Non-pigmented ciliary epithelial cell (primary cell): ENCODE data around the gene BTBD2.

Experiments
- DNase-seq: peaks from one replicate; pipeline ENCODE4 v3.0.0-alpha.2; 2010; ENCODE audit warnings: low read depth

Gene BTBD2

DNA sequence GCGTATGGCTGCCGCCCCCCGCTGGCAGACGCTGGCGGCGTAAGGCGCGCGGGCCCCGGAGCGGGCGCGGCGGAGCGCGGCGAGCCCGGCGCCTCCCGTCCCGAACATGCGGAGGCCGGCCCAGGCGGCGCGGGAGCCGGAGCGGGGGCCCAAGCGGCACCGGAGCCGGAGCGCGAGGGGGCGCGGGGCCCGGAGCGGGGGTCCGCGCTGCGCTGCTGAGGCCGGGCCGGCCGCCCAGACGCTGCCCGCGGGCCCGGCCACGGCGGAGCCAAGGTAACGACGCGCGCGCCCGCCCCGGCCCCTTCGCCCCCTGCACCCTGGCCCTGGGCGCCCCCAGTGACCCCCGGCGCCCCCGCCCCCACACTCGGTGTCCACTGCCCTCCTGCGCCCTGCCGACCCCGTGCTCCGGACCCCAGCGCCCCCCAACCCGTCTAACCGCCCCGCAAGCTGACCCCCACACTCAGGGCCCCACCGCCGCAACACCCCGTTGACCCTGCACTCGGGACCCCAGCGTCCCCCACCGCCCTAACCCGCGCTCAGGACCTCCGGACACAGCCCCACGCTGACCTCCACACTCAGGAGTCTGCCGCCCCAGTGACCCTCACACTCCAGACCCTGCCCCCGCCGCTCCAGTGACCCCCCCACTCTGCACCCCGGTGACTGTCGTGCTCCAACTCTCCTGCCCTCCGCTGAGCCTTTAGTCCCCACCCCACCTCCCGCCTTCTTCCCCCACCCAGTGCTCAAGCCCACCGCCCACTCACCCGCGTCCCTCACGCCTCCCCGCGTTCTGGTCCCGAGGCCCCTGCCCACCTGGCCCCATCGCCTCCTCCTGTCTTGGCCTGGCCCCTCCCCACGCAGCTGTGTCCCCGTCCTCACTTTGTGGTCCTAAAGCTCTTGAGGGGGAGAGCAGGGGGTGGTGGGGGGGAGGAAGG, 74.1 kb downstream of the BTBD2 start, which contains the start of gene CSNK1G2:
TSS of gene CSNK1G2 (plus strand) at position 27 of the 932 bp plus-strand sequence. CDS start 28,601 bp downstream, outside the sequence.
- DNase-seq = no peak

DNA sequence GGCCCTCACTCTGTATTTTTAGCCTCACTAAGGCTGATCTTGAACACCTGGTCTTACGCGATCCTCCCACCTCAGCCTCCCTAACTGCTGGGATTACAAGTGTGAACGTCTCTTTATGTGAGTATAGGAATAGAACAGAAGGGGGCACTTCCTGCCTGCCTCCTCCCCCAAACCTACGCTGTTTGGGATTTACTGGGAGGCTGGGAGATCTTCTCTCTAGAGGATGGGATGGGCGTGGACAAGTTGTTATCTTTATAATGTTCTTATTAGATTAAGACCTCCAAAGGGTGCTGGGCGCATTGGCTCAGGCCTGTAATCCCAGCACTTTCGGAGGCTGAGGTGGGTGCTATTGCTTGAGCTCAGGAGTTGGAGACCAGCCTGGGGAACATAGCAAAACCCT, 77.4 kb downstream of the BTBD2 start:
- DNase-seq = no peak

DNA sequence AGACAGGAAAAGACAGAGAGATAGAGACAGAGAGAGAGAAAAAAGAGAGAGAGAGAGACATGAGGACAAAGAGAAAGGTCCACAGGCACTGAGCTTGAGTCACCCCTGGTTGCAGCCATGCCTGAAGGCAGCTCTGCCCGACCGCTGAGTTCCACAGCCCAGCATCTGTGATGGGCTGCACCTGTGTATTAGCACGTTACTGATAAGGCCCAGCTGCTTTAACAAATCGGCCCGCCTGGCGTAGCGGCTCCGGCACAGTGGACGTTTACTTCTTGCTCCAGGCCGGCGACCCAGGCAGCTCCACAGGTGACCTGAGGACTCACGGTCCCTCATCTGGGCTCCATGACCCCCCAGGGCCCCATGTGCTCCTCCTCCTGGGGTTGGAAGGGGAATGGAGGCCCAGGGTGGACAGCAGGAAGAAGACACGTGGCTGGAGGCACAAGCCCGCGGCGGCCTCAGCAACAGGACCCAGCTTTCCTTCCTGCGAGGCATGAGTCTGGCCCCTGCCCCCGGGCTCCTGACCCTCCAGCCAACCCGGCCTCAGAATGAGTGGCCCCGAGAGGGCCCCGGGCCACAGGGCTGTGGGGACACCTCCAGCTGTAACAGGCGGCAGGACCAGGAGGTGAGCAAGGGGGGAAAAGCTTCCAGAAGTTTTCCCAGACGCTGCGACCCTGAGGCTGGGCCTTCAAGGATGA, 78.5 kb downstream of the BTBD2 start:
- DNase-seq = no peak

- DNase-seq = no peak
Observed at GRCh38 chr19:1936430-1936829, 79.1 kb downstream of the BTBD2 start.

DNA sequence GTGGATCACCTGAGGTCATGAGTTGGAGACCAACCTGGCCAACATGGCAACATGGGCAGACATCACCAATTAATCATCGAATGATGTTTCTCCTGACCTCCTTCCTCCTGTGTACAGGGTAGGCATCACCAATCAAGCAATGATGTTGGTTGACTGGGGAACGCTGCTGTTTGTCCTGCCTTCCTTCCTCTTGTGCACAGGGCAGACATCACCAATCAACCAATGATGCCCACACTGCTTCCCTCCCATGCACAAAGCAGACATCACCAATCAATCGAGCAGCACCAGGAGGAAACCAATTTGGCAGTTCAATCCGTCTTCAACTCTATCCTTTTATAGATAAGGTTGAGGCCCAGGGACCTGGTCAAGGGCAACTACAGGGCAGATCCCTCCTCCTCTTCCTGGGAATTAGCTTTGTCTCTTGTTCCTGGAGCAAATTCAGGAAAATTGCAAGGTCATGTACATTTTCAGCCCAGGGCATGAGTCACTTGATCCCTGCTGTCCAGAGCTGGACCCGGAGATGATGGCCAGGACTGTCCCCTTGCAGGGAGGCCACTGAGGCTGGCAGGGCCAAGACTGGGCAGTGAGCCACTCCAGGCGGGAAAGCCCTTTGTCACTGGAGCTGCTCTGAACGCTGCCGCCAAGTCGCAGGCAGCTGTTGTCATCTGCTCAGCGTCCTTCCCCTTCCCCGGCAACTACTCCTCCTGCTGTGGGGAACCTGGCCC, 79.9 kb downstream of the BTBD2 start:
- DNase-seq = no peak
